GM12878 (cell line): ENCODE results near the gene TRPC4. TPM values are rescaled to one million over a fixed set of nuclear protein-coding genes. Genes with fewer than 3 reads are reported as not detected.

ENCODE experiments used
- ATAC-seq: fragments of 200-7000 bp; cut with Tn5 transposase; 3 replicates; pipeline ENCODE4 v1.9.1; 2020; ENCODE audit warnings: mild to moderate bottlenecking, moderate library complexity
- BruUV-seq: library from RNA; stranded (reverse); fragments of 400-500 nt; replicated peaks from 2 replicates; lab custom pipeline; 2021; lab: Mats Ljungman, UMichigan
- CTCF ChIA-PET: fragments of 300-600 bp; sonication (Branson Sonifier 250); formaldehyde crosslinking; extraction: SDS; loops from one replicate; lab custom pipeline; 2021; ENCODE audit warnings: inconsistent platforms; lab: Yijun Ruan, JAX
- POLR2A ChIA-PET: fragments of 350-600 bp; formaldehyde crosslinking; extraction: SDS; loops from one replicate; lab custom pipeline; 2021; ENCODE audit warnings: inconsistent platforms; lab: Charles Lee
- RAD21 ChIA-PET: fragments of 300-600 bp; sonication (Branson Sonifier 250); formaldehyde crosslinking; loops from one replicate; lab custom pipeline; 2023; ENCODE audit warnings: antibody characterized with exemption; ENCODE audit not compliant: unreplicated experiment; lab: Charles Lee
- SMC1A ChIA-PET: fragments of 300-600 bp; sonication (Branson Sonifier 250); formaldehyde crosslinking; loops from one replicate; lab custom pipeline; 2023; ENCODE audit not compliant: unreplicated experiment, uncharacterized antibody; lab: Charles Lee
- DNase-seq: peaks from one replicate; pipeline ENCODE4 v3.0.0-alpha.2; 2011; ENCODE audit warnings: low read depth, low spot score
- FAIRE-seq: peaks from 3 replicates; lab custom pipeline; 2011; peaks lifted over from hg19 to GRCh38; lab: Jason Lieb, UNC
- H2AFZ ChIP-seq: 2 replicates; pipeline ENCODE4 v1.6.0; 2011; ENCODE audit warnings: low read depth, low read length, control low read depth; ENCODE audit not compliant: control insufficient read depth
- H3K27ac ChIP-seq: 2 replicates; pipeline ENCODE4 v1.5.1; 2011; ENCODE audit warnings: control low read depth; ENCODE audit not compliant: control insufficient read depth, insufficient read depth
- H3K27me3 ChIP-seq, 2 experiments: replicated peaks in 1 of 2; 2 replicates each; pipeline versions ENCODE4 v1.6.0 to v1.6.1; 2011; ENCODE audit warnings: low read length in 1 of 2; ENCODE audit not compliant: control insufficient read depth in 2 of 2, insufficient read depth in 2 of 2
- H3K36me3 ChIP-seq, 2 experiments: 2 replicates each; pipeline ENCODE4 v1.5.1; 2011; ENCODE audit warnings: low read length in 1 of 2; ENCODE audit not compliant: control insufficient read depth in 2 of 2, insufficient read depth in 2 of 2
- H3K4me1 ChIP-seq: 2 replicates; pipeline ENCODE4 v1.6.1; 2011; ENCODE audit warnings: mild to moderate bottlenecking, low read length, moderate library complexity, mixed read lengths; ENCODE audit not compliant: control insufficient read depth, insufficient read depth
- H3K4me2 ChIP-seq: 2 replicates; pipeline ENCODE4 v1.6.0; 2011; ENCODE audit warnings: control low read depth; ENCODE audit not compliant: control insufficient read depth, insufficient read depth
- H3K4me3 ChIP-seq: fragments of 200-600 bp; sonication (generic); 2 replicates; pipeline ENCODE4 v1.5.1; 2016
- H3K79me2 ChIP-seq: 2 replicates; pipeline ENCODE4 v1.6.0; 2011; ENCODE audit warnings: low read length; ENCODE audit not compliant: control insufficient read depth, insufficient read depth
- H3K9ac ChIP-seq: 2 replicates; pipeline ENCODE4 v1.8.0; 2011; ENCODE audit warnings: low read length, control low read depth, mixed read lengths; ENCODE audit not compliant: control insufficient read depth, insufficient read depth
- H3K9me3 ChIP-seq: replicated peaks from 3 replicates; pipeline ENCODE4 v1.5.1; 2011; ENCODE audit warnings: mild to moderate bottlenecking, low read length; ENCODE audit not compliant: control insufficient read depth, insufficient read depth
- H4K20me1 ChIP-seq: 2 replicates; pipeline ENCODE4 v1.6.0; 2011; ENCODE audit not compliant: control insufficient read depth, insufficient read depth
- GATAD2B ChIP-seq: fragments of 450-650 bp; conservative IDR thresholded peaks from 2 replicates; pipeline ENCODE4 v1.6.1; 2017; ENCODE audit warnings: low read depth, mild to moderate bottlenecking, moderate library complexity
- MTA2 ChIP-seq: fragments of 450-650 bp; IDR thresholded peaks from 2 replicates; pipeline ENCODE4 v1.6.1; 2016; ENCODE audit warnings: low read depth, mild to moderate bottlenecking, moderate library complexity
- MYB ChIP-seq: fragments of 150-350 bp; IDR thresholded peaks from 2 replicates; pipeline ENCODE4 v1.6.1; 2014; ENCODE audit warnings: mild to moderate bottlenecking, low read depth, low read length, borderline replicate concordance
- TBL1XR1 ChIP-seq: IDR thresholded peaks from 2 replicates; pipeline ENCODE4 v1.6.1; 2012; ENCODE audit warnings: low read depth, low read length, improper control_type of control experiment
- TCF7 ChIP-seq: IDR thresholded peaks from 2 replicates; pipeline ENCODE4 v1.6.1; 2014; ENCODE audit warnings: antibody characterized with exemption, borderline replicate concordance
- ZBTB4 ChIP-seq: fragments of 450-650 bp; formaldehyde crosslinking; IDR thresholded peaks from 2 replicates; pipeline ENCODE4 v1.4.0; 2022; ENCODE audit warnings: mild to moderate bottlenecking, moderate library complexity
- WGBS: methylation state at CpG from one replicate; pipeline ENCODE4 v1.1.6; 2016; ENCODE audit warnings: low lambda C conversion rate; ENCODE audit not compliant: insufficient replicate concordance, insufficient coverage; ENCODE audit errors: missing lambda C conversion rate; 5-methylcytosine and 5-hydroxymethylcytosine counted together
- in situ Hi-C: fragments of 300-500 bp; cut with MboI; formaldehyde crosslinking; loops from 9 replicates; pipeline ENCODE4 v1.14.3; 2018; ENCODE audit warnings: mixed read lengths
- intact Hi-C: fragments of 100-400 bp; cut with micrococcal nuclease; formaldehyde crosslinking; loops from one replicate; pipeline ENCODE4 v1.14.2; 2022; ENCODE audit not compliant: unreplicated experiment
- polyA plus RNA-seq, 11 experiments: library from polyadenylated mRNA; depleted of rRNA in 4 of 11; unstranded in 6 of 11; stranded (reverse) in 5 of 11; fragments of >200 nt; fragmentation: Nextera tagmentation in 4 of 11; fragmentation: Illumina TruSeq in 1 of 11; extraction: Ambion mirVana in 4 of 11; extraction: Trizol in 1 of 11; gene quantifications; 1 replicate in 1 of 11; 2 replicates in 10 of 11; pipeline versions ENCODE4 v1.2.1 to v1.2.3, GENCODE V29; 2011 to 2016; ENCODE audit warnings: inconsistent platforms in 2 of 11, missing spikeins in 2 of 11, low read depth in 1 of 11
- total RNA-seq, 4 experiments: library from RNA; depleted of rRNA in 3 of 4; stranded (reverse); fragments of >200 nt in 3 of 4; fragmentation: Illumina TruSeq in 1 of 4; extraction: Trizol in 1 of 4; gene quantifications; 2 replicates each; pipeline versions ENCODE4 v1.2.1 to v1.2.3, GENCODE V29; 2013 to 2021
- TF ChIP-seq, protein P1 (sequence below): fragments of 450-650 bp; IDR thresholded peaks from 2 replicates; pipeline ENCODE4 v1.6.1; 2014; ENCODE audit warnings: mild to moderate bottlenecking

TRPC4 gene
- total and polyA plus RNA-seq, 10 of the 15 experiments (the other 5 are each of a cell fraction or from before 2014, with no cell fraction given): not detected

DNA sequence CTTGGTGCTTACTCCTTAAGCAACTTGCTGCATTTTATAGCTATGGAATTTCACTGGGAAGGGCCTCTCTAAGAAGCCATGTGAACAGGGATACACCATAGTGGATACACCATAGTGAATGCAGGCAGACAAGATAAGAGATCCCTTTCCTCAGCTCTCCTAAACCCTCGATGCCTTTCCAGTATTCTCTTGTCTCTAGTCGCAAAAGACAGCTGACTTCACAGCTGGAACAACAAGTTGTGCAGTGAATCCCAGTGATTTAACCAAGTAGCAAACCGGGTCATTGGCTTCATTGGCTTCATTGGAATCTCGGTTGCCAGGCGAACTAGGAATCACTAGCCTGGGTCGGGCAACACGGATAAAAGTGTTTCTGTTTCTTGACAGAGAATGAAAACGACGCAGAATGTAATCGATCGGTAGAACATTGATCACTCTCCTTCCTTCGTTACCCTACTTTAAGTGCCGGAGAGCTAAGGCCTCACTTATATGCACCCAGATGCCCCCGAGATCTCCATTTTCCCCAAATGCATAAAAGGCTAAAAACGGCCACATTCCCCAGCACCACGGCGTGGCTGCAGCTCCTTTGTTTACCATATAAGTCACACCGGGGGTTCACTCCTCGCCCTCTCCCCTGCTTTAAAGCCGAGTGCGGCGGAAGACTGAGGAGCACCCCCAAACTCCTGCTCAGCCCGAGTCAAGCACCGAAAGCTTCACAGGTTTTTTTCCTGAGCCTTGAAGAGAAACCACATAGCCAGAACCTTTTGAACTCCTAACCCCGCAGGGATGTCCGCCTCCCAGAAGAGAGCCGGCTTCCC is 674 bp downstream of the TRPC4 start:
- Histone ChIP-seq H3K36me3 (no peaks in the 10 kb centered on the region), H3K9ac (no peak overlapping the region), H3K4me1 (no peaks in the 10 kb centered on the region), H3K27ac (no peak overlapping the region), H3K4me3 (no peak overlapping the region), H4K20me1 (no peaks in the 10 kb centered on the region), H2AFZ (no peak overlapping the region), H3K9me3 (no peaks in the 10 kb centered on the region), H3K79me2 (no peaks in the 10 kb centered on the region), H3K4me2 (no peak overlapping the region), H3K27me3 (no peaks in the 10 kb centered on the region)
- RAD21 ChIA-PET: no interaction called here
- DNase-seq: no peak
- CTCF ChIA-PET: interaction anchor here (0.7 kb wide), 1 partner anchor 972 kb away, joined by 3 read pairs; no protein-coding TSS in a partner anchor
- intact Hi-C loops: no loop called here
- TF ChIP-seq, protein P1, sequence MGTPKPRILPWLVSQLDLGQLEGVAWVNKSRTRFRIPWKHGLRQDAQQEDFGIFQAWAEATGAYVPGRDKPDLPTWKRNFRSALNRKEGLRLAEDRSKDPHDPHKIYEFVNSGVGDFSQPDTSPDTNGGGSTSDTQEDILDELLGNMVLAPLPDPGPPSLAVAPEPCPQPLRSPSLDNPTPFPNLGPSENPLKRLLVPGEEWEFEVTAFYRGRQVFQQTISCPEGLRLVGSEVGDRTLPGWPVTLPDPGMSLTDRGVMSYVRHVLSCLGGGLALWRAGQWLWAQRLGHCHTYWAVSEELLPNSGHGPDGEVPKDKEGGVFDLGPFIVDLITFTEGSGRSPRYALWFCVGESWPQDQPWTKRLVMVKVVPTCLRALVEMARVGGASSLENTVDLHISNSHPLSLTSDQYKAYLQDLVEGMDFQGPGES: no peak
- TF ChIP-seq TCF7: no peak
- TF ChIP-seq GATAD2B: no peak
- no peak for TF ChIP-seq ZBTB4 (CRISPR knock-in tag)
- TF ChIP-seq MTA2: no peak
- TF ChIP-seq MYB: no peak
- no peak for TF ChIP-seq TBL1XR1
- WGBS: 27% methylated on average over 26 of the region's 27 CpGs
- no peak for FAIRE-seq
- BruUV-seq: no TSS peak
- SMC1A ChIA-PET: interaction anchor here (0.7 kb wide), 1 partner anchor 713 kb away, joined by 3 read pairs; no protein-coding TSS in a partner anchor
- in situ Hi-C loops: no loop called here
- POLR2A ChIA-PET: no interaction called here
- ATAC-seq: no peak
